Measurements from ENCODE around the gene ARMH3.

Gene ARMH3

GRCh38 chr10:101974091-101974971, 81.6 kb downstream of the ARMH3 start:
- no peak for DNase-seq

- DNase-seq = no peak
Observed at GRCh38 chr10:101972761-101973160, 83.2 kb downstream of the ARMH3 start.

DNA sequence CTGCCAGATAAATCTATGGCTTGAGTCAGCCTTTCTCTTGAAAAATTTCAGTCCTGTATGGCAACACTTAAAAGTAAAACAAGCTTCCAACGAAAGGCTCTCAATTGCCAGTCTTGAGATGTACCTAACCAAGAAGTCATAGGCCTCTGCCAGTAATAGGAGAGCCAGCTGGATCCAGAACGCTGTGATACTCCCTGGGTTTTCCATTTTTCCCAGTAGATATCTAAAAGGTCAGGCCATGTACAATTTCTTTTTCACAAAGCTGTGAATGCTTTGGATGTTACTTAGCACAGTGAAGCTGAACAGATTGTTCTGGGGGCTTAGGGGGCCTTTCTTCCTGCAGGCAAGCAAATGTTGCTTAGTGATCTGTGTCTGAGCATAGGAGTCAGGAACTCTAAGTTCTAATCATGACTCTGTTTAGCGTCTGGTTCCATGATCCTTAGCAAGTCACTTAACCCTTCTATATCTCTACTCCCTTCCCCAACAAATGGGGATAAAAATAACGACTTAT, 86.5 kb downstream of the ARMH3 start:
- no peak for DNase-seq

DNA sequence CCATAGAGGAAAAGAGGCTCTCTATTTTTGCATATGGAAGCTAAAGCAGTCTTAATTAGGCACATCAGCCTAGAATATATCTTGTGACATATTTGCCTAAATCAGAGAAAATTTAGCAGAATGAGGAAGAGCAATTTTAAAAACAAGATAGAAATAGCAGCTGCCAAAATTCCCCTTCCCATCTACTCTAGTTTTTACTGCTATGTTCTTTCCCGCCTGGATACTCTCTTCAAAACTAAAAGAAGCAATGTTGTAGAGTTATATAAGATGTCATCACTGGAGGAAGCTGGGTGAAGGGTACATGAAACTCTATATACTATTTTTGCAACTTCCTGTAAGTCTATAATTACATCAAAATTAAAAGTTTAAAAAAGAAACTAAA, 87.0 kb downstream of the ARMH3 start:
- DNase-seq = no peak

- no peak for DNase-seq
Observed at GRCh38 chr10:101968286-101968939, 87.6 kb downstream of the ARMH3 start.

- no peak for DNase-seq
Observed at GRCh38 chr10:101967713-101968112, 88.3 kb downstream of the ARMH3 start.

DNA sequence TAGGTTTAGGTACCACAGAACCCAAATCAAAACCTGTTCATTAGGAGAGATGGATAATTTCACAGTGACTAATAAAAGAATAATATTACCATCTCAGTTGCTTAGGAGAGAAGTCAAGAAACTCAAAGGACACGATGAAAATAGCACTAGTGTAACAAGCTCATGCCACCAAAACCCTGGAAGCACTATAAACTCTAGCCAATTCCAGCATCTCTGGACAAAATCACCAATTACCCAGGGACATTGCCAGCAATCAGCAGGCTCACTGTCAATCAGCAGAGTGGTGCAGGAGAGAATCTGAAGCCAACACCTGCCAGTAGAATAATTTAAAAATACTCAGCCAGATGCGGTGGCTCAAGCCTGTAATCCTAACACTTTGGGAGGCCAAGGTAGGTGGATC, 88.9 kb downstream of the ARMH3 start:
- DNase-seq = no peak

DNA sequence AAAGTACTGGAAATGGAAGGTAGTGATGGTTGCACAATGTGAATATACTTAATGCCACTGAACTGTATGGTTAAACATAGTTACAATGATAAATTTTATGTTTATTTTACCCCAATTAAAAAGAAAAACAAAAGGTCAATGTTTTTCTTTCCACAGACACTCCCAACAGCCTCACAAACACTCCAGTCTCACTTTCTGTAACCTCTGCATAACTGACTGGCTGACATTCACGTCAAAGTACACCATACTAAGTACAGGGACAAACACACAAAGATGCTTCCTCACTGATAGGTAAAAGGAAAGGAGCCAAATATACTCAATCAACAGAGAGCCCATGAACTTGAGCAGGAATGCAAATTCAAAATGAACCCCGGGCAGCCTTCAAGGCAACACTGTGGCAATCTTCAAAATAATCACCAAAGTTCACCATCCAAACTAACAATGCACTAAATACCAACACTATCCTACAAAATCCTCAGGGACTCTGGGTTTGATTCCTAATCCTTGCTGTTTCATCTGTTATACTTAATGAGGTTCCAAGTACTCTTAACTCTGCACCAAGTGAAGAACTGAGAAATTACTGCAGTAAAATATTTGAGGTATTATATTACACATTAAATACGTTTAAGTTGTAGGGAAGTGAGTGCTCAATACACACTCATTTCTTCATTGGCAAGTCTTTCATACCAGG, 90.8 kb downstream of the ARMH3 start:
- no peak for DNase-seq

- no peak for DNase-seq
Observed at GRCh38 chr10:101961591-101962498, 94.1 kb downstream of the ARMH3 start.

DNA sequence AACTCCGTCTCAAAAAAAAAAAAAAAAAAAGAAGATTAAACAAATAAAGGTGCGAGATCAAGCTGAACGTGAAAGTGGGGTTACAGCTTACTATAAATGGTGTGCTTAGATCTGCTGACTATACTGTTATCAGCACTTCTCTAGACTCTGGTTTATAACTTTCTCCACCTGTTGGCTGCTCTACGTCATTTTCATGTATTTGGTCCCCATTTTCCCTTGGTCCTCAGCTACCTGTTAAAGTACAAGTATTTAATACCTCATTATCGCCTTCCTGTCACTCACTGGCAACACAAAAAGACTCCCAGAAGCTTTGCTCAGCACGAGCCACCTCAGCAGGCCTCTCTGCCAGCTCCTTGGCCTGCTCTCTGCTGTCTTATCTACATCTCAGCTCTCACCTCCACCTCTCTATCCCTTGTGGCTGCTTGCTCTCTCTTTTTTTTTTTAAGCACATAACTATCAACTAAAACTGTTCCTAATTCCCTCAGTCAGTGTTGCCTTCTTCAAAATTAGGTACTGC, 95.0 kb downstream of the ARMH3 start:
- no peak for DNase-seq

DNA sequence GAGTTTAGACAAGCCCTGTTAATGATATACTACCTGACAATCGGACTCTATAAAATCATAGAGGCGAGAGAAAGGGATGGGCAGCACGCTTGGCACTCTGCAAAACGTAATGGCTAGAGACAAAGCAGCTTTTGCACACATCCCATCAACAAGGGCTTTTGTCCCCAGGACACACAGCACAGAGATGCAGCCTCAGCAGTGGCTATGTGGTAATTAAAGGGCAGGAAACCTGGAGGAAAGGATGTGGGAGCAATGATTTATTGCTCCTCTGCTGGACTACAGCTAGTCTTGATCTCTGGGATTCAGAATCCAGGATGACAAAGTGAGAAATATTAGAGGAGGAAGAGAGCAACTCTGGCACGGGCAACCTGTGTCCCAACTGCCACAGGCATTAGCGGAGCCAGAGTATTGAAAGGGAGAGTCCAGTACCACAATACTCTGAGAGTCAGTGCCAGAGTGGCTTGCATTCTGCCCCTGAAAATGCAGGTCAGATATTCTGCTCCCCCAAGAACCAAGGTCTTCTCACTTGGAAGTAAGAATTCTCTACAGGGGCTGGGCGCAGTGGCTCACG, 96.5 kb downstream of the ARMH3 start:
- DNase-seq = no peak

GRCh38 chr10:101958691-101959090, 97.3 kb downstream of the ARMH3 start:
- DNase-seq = no peak

GRCh38 chr10:101956898-101957297, 99.1 kb downstream of the ARMH3 start:
- no peak for DNase-seq

DNA sequence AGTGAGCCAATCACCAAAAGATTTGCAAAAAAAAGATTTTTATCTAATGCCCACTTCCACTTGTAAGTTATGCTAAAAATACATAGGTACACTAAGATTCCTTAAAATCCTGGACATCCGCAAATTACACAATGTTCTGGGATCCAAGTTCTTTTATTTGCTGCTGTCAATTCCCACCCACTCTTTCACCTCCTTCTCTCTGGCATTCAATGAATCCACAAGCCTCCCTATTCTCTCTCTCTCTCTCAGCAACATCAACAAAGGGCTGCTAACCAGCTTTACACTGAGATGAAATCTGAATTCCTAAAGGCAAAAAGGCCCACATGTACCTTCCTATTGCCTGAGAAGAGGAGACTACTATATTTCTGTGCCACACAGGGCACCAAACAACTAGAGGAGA, 99.9 kb downstream of the ARMH3 start:
- no peak for DNase-seq

- no peak for DNase-seq
Observed at GRCh38 chr10:101952191-101952590, 103.8 kb downstream of the ARMH3 start.

- DNase-seq = no peak
Observed at GRCh38 chr10:101950213-101950612, 105.8 kb downstream of the ARMH3 start.

DNA sequence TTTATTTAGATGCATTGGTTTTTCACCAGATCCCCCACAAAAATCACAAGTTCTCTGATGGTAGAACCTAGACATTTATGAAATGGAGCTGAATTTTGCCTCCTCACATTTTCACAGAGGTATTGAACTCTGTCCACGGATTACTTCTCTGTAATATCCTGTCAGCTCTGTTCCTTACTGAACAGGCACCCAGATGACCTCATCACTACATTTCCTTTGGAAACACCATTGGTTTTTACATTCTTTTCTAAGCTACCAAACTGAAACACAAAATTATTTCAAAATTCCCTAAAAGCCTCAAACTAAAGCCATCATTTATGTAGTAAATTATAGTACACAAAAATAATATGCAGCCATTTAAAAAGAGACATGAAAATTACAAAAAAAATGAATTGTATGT, 114.1 kb downstream of the ARMH3 start:
- DNase-seq = no peak

- DNase-seq = no peak
Observed at GRCh38 chr10:101940916-101941315, 115.1 kb downstream of the ARMH3 start.

DNA sequence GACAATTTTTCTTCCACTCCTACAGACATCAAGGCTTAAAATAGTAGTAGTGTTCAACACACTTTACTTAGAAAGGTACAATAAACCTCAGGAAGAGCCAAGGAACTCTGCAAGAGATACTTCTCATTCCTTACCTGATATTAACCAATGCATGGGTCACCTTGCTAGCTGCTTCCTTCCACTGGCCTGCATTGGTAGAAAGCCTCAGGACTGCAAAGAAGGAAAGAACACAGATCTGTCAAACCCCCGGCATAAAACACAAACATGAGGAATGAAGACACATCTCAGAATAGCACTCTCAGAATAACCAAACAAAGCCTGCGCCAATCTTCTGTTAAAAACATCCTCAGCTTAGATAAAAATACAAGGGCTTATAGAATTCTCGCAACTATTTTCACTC, 116.2 kb downstream of the ARMH3 start:
- DNase-seq = no peak

GRCh38 chr10:101939008-101939648, 116.8 kb downstream of the ARMH3 start:
- DNase-seq = no peak

DNA sequence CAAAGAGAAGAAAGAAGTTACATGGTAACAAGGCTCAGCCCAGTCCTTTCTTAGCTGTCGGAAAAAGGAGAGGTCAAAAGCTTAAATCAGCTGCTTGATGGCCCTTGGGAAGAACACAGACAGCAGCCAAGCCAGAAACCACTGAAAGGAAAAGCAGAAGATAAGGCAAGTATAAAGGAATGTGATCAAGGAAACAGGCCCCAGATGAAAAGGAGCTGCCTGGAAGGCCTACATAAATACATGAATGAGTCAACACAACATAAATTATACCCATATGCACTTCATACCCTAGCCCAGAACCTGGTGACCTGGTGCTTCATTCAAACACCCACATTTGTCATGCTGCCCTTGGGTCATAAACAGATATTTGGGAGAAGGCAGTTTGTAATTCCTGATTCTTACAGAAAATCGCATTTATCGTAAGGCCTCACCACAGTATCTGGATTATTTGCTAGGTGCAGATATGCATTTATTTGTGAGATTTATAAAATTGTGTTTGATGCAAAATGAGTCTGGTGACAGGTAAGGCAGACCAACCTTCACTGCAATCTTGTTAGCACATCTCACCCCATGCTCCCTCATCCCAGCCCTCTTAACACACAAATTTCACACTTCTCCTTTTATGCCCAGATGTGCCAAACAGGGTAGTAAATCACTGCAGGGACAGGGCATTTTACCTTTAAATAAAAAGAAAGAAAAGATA, 117.5 kb downstream of the ARMH3 start:
- DNase-seq = no peak

All from NCI-H2171 (cell line).